OCI-LY3 (cell line): ENCODE measurements around the gene SLC25A21.

Experiments used
- CTCF ChIP-seq: fragments of 200-600, 300-600 bp; sonication (generic); IDR thresholded peaks from 2 replicates; pipeline ENCODE4 v1.5.1; 2014; ENCODE audit warnings: antibody characterized with exemption, low read length, low read depth
- EZH2phosphoT487 ChIP-seq: fragments of 200-600 bp; shearing (Covaris generic); IDR thresholded peaks from 2 replicates; pipeline ENCODE4 v1.6.1; 2018; ENCODE audit warnings: antibody characterized with exemption, mixed run types, low read depth

DNA sequence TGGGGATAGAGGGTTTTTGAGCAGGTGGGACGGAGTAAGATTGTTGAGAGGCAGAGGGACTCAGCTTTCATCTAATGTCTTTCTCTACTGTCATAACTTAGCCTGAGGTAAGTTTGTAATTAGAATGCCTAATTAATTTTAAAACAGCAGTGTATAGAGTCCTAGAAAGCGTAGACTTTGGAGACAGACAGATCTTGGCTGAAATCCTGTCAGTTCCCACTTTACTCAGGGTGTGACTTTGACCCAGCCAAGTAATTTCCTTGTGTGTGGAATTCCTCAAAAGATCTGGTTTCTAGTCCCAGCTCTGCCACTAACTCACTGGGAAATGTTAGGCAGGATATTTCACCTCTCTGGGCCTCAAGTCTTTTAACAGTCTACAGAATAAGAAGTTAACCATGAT is 74.3 kb downstream of the SLC25A21 start:
- TF ChIP-seq EZH2phosphoT487 (no peak), CTCF (no peak)
